ENCODE data around the gene LY6G6C.
A peak's percentile ranks its signal among the peaks of the same experiment; 100 is the strongest.

Gene LY6G6C

DNA sequence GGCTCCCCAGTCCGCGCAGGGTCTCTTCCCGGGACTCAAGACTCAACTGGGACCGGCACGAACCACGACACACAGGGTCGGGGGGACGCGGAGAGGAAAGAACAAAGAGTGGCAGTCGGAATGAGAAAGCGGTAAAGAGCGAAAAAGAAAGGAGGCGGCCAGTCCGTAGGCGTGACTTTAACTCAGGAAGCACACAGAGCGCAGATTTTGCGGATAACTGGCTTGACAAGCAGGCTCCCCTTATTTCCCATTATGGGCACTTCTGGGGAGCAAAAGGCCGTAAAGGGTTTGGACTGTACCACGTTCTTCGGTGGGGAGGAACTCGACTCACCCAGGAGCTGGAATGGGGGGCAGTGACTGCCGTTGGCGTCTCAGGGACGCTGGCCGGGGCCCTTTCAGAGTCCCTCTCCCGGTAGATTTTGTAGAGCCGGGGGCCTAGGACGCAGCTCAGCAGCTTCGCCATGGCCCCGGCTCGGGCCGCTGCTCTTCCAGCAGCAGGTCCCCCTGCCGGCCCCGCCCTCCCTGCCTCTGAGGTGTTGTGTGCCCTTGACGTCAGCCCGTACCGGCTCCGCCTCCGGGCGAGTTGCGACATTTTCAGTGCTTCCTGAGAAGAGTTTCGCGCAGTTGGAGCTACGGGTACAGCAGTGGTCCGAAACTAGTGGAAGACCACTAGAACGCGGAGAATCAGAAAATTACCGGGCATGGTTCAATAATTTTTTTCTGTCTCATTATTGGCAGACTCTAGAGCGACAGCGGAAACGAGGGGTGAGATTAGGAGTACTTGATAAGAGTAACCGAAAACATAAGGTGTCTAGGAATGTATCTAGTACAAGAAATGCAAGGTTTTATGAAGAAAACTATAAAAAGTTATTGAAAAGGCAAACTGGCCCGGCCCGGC is 18.5 kb downstream of the LY6G6C start, which contains the start of gene ABHD16A:
Gene ABHD16A (minus strand): TSS at position 506 of the 898 bp plus-strand sequence. CDS start 43 bp downstream, at position 463.
- peak; percentile 93 for DNase-seq

DNA sequence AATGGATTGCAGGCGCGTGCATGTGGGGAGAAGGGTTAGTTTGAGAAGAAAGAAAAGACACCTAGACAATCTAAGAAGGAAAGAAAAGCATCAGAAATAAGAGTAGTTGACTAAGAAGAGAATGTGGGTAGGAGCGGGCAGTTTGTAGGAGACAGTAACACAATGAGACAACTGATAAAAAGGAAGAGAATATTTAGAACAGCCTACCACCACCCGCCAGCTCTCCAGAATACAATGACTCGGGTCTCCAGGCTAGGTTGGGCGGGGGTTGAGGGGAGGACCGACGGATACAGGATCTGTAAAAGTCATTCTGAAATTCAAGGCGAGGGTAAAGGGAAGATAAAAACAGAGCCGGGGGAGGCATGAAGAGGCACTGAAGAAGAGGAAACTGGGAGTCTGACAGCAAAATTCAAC is 19.1 kb downstream of the LY6G6C start:
- no peak for DNase-seq

DNA sequence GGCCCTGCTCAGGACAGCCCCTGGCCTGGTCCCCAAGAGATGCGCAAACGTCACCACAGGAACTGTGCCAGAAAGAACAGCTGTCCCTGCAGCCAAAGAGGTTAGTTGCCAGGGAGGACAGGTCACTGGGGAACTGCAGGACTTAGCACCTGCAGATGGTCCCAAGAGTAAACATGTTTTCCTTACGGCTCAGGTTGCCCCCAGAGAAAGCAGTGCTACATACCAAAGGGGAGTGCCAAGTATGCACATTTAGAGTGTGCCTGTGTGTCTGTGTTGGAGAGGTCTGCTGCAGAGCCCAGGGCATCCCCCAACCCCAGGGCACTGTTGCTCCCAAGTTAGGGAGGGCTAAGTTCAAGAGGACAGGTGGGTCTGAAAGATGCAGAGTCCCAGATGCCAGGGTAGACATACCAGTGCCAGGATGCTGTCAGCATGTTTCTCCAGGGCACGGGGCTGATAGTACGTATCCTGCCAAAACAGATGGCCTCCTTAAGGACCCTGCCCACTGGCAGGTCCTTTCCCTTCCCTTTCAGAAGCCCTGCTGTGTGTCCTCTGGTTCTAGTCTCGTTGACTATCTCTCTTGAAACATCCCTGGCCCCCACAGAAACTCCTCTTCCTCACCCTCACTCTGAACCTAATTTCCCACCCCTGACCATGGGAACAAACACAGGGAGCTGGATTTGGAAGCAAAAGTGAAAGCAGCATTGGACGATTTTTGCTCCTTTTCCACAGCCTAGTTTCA is 19.7 kb downstream of the LY6G6C start:
- DNase-seq = no peak

DNA sequence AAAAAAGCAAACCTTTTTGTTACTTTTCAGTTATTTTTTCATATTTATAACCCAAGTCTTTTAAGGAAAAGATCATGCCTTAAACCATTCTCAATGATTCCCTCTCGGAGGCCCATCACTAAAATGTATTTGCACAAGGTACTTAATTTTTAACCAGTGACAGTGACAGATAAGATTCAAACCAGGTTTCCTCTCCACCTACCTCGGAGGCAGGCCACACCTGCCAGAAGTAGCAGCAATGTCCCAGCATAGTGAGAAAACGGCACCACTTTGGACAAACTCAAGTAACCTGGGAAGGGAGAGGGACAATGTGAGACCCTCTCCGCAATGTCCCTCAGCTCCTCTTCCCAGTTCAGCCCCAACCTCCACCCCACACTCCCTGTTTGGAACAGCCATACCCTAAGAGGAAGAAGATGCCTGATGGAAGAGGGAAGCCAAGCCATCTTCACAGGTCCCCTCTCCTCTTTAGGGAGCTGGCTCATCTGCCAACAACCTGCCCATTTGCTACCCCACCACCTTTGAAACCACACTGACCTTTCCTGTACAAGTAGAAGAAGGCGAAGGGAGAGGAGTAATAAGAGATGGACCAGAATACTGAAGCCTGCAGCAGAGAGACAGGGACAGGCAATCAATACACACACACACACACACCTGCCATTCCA is 20.7 kb downstream of the LY6G6C start:
- DNase-seq = no peak

DNA sequence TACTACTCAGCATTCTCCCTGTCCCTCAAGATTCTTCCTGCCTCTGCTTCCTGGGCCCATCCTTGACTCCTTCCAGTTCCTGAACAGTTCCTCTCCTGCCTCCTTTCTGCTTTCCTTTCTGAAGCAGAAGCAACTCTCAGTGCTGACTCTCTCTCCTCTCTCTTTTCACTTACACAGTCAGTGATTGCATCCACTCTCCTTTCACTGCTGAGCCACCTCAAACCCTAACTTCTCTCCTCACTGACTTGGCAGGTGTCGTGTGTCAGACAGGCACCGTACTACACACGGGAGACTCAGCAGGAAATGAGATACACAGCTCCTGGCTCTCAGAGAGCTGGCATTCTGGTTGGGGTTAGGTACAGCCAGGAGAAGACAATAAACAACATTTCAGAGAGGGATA is 24.0 kb downstream of the LY6G6C start:
- DNase-seq = no peak

DNA sequence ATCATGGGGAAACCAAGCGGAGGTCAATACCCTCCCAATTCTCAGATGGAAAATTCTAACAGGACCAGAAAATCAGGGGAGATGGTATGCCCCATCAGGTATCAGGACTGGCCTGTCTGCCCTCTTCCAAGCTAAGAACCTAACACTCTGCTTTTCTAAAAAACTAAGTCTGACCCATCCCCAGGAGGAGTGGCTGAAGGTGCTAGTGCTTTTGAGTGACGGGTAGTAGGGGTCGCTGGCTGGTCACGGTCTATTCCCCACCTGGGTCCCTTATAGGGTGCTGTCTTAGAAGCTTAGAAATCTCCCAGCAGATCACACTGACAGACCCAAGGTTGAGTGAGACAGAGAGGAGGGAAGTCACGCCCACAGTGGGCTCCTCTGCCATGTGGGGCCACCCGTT is 28.0 kb downstream of the LY6G6C start:
- DNase-seq = no peak

DNA sequence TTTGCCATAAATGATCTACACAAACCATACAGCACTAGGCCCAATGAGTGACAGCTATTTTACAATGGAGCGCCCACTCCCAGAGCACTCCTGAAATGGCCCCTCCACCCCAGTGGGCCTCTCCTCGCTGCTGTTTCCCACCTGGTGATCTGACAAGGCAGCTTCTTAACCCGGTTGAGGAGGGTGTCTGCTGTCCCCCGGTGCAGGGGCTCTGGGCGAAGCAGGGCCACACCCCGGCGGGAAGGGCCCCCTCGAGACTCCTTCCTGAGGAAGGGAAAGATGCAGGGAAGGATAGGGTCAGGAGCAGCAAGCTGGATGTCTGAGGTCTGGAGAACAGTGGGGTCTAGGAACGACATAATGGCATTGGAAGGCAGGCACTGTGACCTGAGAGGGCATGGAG is 28.7 kb downstream of the LY6G6C start:
- DNase-seq = no peak

DNA sequence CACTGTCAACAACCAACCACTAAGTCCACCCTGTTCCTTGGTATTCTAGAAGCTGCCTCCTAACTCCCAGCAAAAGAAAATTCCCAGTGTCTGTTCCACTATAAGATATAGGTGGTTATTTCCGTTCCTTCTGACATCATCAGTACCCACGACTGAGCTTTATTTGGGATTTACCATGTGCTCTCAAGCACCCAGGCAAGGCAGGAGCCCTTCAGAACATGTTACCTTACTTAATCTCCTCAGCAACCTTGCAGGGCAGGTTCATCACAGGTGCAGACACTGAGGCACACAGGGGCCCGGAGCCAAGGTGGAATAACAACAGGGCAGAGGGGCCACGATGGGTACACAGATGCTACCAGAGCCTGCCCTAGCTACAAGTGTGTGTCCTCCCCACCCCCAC is 29.2 kb downstream of the LY6G6C start:
- DNase-seq = no peak

DNA sequence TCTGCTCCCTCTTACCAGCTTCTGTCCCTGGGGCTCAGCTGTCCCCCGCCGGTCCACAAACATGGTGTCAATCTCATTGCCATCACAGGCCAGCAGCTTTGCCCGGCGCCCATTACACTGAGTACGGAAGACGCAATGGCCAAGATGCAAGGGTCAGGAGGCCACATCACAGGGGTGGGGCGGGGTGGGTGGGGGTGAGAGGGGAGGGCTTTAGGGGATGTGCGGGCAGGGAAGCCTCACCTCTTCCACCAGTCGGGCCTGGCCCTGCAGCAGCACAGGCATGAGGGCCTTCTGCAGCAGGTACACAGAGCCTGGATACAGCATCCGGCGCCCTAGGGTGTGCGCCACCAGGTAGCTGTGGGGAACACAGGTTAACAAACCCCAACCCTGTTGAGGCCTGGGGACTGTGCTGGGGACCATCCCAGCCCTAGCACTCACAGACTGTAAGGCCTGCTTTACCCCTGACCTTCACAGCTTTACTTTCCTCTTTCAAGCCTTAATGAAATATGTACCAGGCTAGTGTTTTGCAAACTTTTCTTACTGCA is 29.9 kb downstream of the LY6G6C start:
- no peak for DNase-seq

DNA sequence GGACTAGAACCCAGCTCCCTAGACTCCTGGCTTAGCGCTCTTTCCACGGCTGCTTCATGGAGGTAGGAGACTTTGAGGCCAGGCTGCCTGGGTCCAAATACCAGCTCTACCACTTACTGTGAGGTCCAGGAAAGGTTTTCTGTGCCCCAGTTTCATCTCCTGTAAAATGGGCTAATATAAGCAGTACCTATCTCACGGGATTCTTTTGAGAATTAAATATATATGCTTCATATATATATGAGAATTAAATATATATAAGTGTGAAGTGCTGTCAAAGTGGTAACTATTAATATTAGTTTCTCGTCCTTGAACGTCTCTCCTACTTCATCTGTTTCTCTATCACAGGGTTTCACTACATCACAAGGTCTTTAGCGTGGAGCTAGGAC is 30.5 kb downstream of the LY6G6C start:
- DNase-seq = no peak

DNA sequence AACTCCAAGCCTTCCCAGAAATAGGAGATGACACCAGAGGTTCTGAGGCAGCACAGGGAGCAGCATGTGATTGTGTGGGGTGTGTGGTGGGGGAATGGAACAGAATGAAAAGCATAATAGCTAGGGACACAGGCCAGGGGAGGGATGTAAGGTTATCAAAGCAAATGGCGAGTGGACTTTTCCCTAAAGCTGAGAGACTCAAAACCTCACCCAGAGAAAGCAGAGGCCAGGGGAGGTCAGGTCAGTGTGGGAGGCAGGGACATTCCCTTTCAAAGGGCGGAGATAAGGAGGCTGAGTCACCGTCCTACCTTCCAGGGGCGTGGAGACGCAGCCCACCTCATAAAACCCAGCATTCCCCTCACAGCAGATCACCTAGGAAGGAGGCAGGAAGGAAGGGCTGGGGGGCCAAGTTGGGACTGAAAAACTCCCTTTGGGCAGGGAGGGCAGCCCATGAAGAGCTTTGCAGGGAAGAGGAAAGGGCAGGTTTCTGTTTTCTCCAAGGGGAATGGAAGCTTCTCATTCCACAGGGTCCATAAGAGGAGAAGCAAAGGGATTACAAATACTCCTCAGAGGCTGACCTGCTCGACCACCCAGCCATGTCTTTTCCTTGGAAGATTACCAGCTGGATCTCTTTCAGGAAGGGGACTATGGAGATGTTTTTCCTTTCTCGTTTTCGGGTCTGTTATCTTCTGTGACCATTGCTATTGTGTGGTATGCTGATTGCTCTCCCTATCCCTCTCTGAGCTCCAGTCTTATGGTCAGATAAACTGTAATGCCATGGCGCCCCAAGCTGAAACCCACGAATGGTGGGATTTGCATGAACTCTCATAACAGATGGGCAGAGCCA is 31.1 kb downstream of the LY6G6C start:
- DNase-seq = no peak

DNA sequence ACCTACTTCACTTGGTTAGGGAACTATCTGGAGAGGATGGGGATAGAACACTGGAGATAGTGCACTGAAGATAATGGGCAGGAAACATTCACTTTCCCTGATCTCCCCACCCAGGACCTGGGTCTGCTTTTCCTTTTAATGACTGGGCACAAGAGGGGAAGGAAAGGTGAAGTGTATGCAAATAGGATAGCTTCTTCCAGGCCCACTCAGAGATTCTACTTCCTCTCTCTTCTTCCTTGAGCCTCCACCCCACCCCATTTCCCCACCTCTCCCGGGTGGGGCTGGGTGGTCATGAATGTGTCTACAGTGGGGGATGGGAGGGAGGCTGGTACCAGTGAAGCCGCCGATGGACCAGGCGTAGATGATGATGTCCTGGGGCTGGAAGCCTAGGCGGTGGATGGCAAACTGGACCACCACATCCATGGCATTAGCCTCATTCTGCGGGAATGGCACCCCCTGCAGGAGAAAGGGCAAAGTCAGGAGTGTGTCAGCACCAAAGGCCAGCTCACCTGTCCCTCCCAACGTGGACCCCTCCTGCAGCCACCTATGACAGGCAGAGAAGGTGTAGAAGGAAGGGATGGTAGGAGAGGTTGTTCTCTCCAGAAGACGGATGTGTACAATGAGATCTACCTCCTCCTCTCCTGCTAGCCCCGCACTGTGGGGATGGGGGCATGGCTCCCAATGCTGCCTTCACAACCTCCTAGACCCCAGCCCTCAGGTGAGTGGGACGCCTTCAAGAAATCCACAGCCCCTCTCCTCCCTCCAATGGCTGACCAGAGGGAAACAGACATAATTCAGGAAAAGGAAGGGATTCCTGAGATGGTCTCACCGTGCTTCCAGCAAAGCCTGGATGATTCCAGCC is 32.1 kb downstream of the LY6G6C start:
- no peak for DNase-seq

DNA sequence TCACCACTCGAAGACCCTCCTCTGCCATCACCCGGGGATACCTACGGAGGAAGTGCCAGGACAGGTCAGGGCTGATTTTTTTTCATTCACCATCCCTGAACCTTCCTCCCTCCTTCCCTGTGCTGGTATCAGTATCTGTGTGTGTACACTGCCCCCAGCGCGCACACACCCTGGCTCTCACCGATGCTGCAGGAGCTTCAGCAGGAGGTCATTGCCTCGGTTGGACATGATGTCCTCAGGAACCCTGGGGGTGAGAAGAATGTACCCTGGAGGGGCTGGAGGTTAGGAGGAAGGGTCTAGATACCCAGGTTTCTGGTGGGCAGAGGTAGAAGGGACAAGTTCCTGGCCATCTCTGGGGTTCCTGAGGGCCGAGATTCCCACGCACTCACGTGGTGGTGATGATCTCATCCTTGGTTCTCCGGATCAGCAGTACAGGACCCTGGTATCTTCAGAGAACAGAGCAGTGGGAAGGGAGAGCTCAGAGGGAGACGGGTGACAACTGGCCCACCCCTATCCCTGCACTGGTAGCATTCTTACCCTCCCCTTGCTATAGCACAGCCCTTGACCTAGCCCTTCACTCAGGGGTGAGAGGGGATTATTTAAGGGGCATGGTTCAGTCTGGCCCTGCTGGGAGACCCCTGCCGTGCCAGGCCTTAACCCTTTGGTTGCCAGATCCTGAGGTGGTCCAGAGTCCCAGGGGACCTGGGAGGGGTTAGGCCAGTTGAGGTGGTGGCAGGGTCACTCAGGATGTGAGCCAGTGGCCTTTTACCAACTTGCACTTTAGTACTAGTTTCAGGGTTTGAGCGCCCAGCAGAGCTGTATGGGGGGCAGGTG is 33.5 kb downstream of the LY6G6C start:
- no peak for DNase-seq

DNA sequence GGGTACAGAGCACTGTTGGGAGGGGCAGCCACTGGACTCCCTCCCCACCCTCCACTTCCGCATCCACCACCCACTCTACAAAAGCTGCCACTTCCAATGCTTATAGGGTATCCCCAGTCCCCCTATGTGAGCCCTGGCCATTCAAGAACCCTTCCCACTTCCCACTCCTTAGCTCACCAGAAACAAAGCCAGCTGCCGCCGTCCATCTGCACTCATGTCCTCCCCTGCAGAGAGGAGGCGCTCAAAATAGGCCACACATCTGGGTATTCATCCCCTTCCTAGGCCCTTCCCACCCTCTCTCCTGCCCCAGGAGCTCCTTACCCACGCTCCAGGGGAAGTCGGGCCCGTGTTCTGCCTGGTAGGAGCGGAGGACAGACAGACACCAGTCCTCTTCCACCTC is 34.2 kb downstream of the LY6G6C start:
- DNase-seq = no peak

DNA sequence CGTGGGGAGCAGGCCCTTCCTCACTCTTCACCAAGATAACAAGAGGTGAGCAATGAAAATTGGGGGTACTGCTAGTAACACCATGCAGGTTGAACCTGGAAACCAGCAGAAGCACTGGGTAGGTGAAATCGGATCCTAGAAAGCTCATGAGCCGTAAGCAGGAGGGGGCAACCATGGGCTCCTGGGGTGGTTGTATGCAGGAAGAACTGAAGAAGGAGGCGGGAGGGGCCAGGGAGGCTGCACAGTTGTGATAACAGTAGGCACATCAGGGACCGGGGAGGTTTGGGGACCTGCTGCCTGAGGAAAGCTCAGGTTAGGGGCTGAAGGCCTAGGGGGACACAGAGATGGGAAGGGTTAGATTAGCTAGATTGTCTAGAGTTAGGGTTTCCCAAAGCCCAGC is 35.1 kb downstream of the LY6G6C start:
- no peak for DNase-seq

DNA sequence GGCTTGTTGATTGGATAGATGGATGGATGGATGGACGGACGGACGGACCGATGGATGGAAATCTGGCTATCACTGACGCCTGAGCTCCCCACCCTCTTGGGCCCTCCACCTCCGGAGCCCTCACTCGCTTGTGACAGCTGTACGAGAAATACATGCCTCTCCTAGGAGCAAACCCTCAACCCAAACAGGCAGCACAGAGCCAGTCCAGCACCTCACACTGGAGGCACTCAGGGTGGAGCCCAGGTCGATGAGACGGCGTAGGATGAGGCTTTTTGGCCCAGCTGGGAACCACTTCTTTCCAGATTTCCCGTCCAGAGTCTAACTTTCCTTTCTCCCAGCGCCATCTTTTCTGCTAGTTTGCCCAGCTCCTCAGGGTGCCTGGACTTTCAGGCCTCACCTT is 38.0 kb downstream of the LY6G6C start:
- DNase-seq = no peak

DNA sequence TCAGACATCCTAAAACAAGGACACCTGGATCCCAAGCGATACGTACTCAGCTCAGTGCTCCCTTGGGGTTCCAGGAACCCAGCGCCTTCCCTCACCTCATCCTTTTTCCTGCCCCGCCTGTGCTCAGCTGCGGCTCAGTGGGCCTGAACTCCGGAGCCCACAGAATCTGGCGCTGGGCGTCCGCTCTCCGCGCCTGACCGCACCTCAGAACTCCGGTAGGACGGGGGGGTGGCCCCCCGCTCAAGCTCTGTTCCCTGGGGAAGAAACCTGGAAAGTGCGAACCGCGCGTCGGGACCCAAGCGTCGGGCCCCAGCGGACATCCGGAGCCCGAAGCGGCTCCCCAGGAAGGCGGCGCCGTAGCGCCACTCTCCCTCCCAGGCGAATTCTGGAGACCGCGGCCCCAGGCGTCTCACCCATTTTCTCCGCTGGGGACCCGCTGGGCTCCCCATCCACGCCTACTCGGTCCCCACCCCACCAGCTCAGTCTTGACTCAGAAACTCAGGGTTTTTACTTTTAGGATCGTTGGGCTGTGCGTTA is 40.3 kb downstream of the LY6G6C start:
- DNase-seq = no peak

DNA sequence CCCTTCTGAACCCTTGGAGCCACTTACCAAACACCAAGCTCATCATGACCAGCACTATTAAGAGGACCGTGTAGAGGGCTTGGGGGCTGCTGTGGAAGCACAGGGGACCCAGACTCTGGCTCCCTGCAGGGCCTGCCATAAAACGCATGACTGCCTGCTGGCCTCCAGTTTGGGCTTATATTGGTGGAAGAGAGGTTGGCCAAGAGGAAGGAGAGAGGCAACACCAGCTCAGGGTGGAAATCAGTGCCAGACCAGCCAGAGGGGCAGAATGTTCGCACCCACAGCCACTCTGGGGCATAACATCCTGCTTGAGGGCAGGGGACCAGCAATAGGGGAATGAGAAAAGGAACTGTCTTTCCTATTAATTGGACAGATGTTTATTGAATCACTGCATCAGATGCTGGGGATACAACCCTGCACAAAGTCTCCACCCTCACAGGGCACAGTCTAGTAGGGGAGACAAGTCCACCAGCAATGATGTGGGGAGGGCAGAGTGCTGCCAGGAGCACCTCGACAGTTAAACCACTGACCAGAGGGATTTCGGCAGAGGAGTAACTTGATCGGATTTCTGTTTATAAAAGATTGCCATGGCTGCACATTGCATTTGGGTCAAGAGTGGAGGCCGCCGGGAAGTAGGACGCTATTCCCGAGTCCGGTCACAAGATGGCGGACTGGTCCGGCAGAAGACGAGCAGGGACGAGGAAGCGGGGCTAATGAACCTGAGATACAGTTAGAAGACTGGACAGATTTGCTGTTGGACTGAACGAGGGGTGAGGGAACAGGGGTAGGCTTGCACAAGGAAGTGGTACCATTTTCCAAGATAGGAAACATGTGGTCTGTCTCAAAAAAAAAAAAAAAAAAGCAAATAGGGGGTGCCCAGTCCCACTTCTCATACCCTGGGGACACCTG is 41.1 kb downstream of the LY6G6C start, which contains the start of gene LY6G5C:
Gene LY6G5C (minus strand): TSS at position 842 of the 909 bp plus-strand sequence. CDS start 694 bp downstream, at position 148.
- DNase-seq = peak; percentile 88

DNA sequence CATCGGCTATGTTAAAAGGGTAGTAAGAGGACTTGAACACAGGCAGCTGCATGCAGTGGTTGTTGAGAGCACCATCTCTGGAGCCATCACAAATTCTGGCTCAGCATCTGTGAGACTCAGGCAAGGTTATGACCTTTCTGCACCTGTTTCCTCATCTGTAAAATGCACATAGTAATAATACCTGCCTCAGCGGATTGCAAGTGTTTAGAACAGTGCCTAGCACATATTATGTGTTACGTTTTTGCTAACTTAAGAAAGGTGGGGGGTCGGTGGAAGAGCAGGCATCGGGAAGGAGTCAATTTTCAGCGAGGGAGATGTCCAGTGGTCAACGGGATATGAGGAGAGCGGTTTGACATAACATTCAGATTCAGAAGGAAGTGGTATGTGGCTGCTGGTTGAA is 43.6 kb downstream of the LY6G6C start:
- no peak for DNase-seq

All from NCI-H2227 treated with DMSO at 0.1 percent for 48 hours (cell line).